GM21786 (cell line): ENCODE data around the gene GADL1.

Experiments used
- ATAC-seq: cut with Tn5 transposase; IDR thresholded peaks from one replicate; pipeline ENCODE4 v1.9.1; 2021; ENCODE audit not compliant: unreplicated experiment

The GADL1 gene

GRCh38 chr3:30813734-30814133, 80.7 kb downstream of the GADL1 start:
- no peak for ATAC-seq

DNA sequence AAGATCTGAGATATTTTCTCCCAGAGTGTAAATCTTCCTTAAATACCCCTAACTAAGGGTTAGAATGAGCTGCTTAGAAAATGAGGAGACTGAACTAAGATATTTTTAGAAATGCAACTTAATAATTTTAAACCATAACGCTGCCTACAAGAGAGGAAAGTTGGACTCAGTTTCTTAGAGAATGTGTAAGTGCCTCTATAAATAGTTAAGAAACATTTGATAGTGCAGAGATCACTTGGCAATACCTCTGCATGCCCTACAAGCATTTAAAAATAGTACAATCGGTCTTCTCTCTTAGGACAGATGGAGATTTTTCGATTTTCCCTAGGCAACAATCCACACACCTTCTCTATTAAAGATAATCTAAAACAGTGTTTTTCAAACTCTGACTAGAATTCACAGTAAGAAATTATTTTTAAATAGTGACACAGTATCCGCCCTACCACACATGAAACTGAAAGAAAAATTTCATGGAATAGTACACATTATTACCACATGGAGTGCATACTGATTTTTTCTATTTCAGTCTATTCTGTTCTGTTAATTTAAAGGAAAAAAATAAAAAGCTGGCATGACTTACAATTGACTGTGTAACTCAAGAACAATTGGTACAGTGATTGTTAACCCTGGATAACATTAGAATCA, 83.2 kb downstream of the GADL1 start:
- ATAC-seq, result no peak

DNA sequence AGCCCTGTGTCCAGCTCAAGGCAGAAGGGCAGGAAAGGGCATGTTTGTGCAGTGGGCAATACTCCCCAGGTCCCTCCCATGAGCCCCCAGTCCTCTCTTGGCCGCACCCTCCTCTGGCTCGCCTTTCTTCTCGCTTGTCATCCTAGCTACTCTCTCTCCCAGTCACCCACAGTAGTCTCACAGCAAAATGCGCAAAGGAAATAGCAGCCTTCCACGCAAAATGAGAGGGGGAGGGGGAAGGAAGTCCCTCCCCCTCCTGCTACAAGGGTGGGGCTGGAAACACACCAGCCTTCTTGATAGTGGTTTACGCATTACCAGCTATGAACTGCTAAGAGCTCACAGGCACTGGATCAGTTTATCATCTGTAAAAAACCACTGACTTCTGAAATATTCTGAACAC, 83.8 kb downstream of the GADL1 start:
- ATAC-seq, result no peak

GRCh38 chr3:30805695-30806094, 88.8 kb downstream of the GADL1 start:
- ATAC-seq, result no peak

GRCh38 chr3:30804984-30805383, 89.5 kb downstream of the GADL1 start:
- no peak for ATAC-seq

- no peak for ATAC-seq
Measured at GRCh38 chr3:30795176-30795575, 99.3 kb downstream of the GADL1 start.

DNA sequence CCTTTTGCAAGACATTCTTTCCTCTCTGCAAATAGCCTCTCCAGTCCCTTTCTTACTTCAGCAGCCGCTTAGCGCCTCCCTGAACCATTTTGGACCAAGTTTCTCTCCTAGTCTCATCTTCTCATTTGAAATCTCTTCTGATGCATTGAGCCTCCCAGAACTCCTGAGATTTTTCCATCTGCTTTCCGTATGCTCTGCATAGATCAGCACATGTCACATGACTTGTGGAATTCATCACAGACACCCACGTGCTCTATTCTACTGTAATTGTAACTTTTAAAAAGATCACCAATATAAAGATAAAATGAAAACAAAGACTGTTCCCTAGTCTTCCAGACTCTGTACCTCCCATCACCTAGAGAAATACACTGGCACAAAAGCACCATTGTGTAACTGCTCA, 100.7 kb downstream of the GADL1 start:
- ATAC-seq, result no peak

DNA sequence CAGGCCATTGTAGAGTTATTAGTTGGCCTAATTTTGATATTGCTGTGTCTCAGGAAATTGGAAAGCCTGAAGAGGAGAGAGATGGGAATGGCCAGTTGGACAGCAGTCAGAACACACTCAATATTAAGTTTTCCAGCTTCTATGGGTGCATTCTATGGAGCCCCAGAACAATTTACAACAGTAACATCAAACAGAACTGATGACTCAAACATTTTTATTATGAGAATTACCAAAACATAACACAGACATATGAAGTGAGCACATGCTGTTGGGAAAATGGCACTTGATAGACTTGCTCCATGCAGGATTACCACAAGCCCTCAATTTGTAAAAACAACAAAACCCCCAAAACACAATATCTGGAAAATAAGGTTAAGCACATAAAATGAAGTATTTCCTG, 104.3 kb downstream of the GADL1 start:
- ATAC-seq, result no peak

GRCh38 chr3:30786365-30786764, 108.1 kb downstream of the GADL1 start:
- no peak for ATAC-seq

GRCh38 chr3:30779686-30780287, 114.7 kb downstream of the GADL1 start:
- ATAC-seq, result no peak

DNA sequence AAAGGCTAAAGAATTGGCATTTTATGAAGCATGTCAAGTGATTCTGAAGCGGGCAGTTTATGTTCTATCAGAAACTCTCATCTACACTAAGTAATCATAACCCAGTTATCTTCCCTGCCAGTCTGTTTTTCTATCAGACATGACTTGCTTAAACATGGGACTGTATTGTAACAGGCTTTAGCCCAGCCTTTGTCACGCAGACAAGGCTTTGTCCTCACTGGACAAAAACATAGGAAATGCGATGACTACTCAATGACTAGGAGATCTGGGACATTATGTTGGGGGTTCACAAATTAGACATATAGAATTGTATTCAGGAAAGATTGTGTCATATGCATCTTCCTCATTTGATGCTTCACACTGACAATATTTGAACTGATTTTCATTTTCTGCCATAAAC, 115.5 kb downstream of the GADL1 start:
- no peak for ATAC-seq

DNA sequence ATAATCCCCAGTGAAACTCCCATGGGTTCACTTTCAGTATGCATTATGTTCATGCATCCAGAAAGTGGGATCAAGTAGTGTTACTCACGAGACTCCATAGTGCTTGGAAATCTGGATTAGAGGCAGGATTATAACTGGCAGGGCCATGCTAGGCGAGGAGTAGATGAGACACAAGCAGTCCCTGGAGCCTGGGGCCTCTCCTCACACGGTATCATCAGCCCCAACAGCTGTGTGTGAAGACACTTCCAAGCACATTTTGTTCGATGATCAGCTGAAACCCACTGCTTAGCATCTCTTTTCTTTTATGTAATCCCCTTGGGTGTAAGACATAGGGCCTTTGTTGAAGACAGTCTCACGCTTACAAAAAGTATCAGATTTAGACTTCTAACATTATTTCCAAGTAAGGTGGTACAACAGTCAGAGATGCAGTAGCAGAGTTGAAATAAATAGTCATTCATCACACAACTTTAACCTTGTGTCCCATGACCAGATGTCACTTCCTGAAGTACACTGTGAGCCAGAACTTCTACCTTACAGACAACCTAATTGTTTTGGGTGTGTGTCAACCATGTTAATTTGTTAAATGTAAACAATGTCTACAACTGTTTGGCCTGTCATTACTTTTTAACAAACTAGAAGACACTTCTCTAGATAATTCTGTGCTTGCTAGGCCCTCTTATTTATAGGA, 116.9 kb downstream of the GADL1 start:
- ATAC-seq, result no peak

DNA sequence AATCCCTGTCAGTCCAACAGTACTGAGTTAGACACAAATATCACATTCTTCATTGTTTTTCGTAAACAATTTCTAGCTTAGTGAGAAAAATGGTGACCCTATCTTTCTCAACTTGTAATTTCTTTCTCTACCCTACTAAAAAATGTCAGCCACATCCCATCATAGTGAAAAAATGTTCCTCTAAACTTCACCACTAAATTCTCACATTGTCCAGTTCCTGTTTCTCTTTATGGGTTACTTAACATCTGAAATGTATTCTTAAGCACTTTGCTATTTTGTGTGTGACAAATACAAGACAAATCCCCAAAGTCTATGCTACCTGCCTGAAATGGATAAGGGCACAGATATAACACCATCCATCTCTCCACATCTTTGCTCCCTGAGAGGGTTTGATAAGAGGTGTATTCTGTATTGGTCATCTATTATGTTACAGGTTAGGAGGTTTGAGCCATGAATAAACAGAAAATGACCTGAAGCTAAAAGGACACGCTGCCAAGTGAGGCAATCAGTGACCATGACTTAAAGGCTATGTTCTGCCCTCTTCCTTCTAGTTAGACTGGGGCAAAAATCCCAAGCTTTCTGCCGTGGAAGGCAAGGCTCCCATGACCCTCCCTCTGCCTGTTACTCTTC, 118.2 kb downstream of the GADL1 start:
- no peak for ATAC-seq

GRCh38 chr3:30775040-30775439, 119.4 kb downstream of the GADL1 start:
- no peak for ATAC-seq

- no peak for ATAC-seq
Measured at GRCh38 chr3:30774062-30774461, 120.4 kb downstream of the GADL1 start.

DNA sequence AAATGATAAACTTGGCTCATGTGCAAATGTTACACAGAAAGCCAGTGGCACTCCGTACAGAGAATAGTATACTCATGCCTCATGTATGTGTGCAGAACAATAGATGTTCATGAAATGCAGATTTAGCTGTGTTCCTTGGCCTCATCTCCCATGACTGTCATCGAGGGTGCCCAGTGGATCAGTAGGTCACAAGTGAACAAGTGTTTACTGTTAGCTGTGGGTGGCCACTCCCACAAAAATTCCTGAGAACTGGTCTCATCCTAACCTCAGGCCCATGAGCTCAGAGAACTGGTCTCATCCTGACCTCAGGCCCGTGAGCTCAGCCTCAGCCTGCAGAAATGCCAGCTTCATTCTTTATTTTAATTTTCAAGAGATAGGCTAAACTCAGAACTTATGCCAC, 124.1 kb downstream of the GADL1 start:
- no peak for ATAC-seq

- ATAC-seq, result no peak
Measured at GRCh38 chr3:30768703-30769550, 125.5 kb downstream of the GADL1 start.

- no peak for ATAC-seq
Measured at GRCh38 chr3:30768046-30768445, 126.4 kb downstream of the GADL1 start.

DNA sequence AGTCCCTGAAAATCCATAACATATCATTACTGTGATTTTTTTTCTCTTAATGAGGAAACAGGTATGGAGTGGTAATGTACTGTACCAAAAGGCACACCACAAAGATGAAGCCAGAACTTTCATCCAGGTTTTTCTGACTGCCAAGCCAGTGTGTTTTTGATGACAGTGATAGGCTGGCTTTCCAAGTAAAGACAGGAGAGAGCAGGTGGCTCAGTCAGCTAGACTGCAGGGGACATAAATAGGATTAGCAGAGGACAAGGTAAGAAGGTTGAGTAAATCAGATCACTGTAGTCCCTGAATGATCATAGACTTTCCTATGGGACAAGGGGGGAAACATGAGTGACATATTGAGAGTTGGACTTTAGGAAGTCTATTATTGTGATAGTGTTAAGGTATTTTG, 127.9 kb downstream of the GADL1 start:
- no peak for ATAC-seq

GRCh38 chr3:30764891-30765290, 129.6 kb downstream of the GADL1 start:
- no peak for ATAC-seq

GRCh38 chr3:30764281-30764680, 130.2 kb downstream of the GADL1 start:
- no peak for ATAC-seq
